NCI-H128 (cell line): ENCODE data around the gene ITPK1.

Experiments used
- DNase-seq: peaks from one replicate; lab custom pipeline; 2025; ENCODE audit not compliant: unreplicated experiment; lab: John Stamatoyannopoulos, UW

Gene ITPK1

DNA sequence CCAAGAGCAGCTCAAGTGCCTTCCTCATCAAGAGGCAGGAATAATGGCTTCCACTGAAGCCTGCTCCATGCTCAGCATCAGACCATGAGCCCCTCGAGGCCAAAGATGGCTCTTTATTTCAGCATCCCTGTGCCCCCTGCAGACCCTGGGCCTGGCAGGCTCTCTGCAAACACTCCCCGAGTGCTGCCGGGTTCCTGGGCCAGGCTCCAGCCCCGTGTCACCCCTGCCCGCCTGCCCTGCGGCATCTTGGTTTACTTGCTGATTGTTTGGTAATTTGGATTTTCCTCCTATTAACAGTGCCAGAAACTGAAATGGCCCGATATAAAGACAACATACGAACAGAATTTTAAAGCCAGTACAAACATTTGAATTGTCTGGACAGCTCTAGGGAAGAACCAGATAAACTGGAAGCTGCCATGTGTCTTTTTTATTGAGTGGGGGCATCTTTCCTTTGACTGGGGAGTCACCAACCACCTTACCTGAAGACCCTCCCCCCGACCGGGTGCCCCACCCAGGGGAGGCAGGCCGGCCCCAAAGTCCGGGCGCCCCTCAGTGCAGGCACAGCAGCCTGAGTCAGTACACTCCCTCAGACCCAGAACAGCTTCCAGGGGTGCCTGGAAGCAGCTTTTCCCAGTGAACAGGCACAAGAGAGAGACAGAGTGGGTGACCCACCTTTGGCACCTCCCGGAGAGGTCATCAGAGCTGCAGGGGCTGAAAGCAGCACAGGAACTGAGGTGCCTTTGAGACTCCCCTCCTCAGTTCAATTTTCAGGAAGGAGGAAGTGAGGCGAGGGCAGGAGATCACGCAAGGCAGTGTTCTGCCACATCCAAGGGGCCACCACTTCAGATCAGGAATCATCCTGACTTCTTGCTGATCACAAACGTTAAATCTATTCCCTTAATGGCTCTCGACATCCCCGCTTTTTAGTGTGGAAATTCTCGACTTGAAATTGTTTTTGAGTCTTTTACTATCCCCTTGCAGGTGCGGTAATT lies 30.6 kb downstream of the ITPK1 start:
- DNase-seq: no peak

DNA sequence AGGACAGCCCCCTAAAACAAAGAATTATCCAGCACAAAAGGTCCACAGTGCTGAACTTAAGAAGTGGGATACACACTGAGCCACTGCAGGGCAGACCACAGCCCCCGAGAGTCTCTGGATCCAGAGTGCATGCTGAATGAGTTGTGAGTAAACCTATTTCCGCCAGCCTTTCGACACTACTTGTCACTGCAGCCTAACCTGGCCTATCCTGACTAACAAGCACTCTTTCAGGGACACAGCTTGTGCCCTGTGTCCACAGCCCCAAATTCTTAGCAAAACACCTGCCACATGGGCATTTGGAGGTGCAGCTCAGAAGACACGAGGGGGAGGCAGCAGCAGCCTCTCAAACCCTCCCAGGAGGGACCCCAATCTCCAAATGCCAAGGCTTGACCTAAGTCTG lies 31.3 kb downstream of the ITPK1 start:
- DNase-seq: no peak

DNA sequence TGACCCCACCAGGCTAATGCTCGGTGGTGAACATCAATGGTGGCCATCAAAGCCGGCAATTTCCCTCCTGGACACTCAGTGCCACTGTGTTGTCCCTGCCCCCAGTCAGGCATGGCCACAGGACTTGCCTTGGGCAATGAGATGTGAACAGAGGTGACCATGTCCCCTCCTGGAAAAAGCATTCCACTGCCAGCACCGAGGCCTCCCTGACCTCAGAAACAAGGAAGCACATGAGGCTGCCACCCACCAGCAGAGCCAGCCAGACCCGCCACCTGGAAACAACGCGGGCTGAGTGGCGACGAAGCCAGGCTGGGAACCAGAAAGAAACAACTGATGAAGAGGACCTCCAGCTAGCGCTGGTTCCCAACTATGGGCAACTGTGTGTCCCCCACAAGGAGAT lies 31.8 kb downstream of the ITPK1 start:
- DNase-seq: no peak

DNA sequence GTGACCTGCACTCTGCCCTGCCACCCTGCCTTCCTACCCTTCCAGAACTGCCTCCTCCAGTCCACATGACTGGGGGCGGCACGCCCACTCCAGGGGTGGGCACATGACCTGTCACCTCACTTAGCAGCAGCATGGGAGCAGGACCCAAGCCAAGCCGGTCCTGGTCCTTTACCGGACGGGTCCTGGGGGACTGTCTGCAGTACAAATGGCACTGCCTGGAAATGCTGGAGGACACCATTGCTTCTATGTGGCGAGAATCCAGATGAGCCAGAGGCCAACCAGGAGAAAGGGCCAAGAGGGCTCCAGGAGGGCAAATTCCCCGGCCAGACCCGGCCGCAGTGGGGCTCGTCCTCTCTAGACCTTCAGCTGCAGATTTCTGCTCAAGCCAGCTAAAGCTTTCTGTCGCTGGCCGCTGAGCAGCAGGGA lies 33.1 kb downstream of the ITPK1 start:
- no peak for DNase-seq

- DNase-seq: no peak
Measured at GRCh38 chr14:93081876-93082570, 33.7 kb downstream of the ITPK1 start.

GRCh38 chr14:93079865-93080403 lies 35.8 kb downstream of the ITPK1 start:
- DNase-seq: no peak

- DNase-seq: no peak
Measured at GRCh38 chr14:93079321-93079720, 36.4 kb downstream of the ITPK1 start.

DNA sequence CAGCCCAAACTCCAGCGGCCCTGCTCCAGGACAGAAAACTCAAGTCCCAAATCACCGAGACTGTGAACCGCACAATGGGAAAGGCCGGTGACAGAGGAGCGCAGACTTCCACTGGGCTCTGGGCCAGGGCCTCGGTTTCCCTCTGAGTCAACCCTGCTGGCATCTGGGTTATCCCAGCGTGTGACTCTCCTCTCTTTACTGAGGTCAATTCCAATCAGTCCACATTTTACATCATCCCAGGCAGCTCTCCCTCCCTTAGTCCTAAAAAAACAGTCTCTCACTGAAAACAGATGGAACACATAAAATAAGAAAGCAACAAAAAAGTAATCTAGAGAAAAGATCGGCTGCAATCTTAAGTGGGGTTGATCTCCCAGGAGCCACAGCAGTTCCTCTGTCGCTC lies 36.9 kb downstream of the ITPK1 start:
- no peak for DNase-seq

GRCh38 chr14:93076755-93077154 lies 39.0 kb downstream of the ITPK1 start:
- DNase-seq: no peak

DNA sequence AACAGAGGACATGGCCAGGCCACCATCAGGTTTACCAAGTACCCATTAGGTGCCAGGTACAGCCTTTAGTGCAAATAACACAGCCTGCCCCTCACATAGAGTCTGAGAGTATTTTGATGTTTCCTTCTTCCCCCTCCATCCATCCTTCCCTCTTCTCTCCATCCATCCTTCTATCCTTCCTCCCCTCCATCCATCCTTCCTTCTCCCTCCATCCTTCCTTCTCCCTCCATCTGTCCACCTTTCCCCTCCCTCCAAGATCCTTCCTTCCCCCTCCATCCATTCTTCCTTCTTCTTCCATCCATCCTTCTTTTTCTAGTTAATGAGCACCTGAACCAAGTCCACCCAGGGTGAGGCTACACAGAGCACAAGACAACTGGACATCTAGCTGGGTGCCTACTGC lies 39.8 kb downstream of the ITPK1 start:
- no peak for DNase-seq

- no peak for DNase-seq
Measured at GRCh38 chr14:93073910-93074769, 41.6 kb downstream of the ITPK1 start.

DNA sequence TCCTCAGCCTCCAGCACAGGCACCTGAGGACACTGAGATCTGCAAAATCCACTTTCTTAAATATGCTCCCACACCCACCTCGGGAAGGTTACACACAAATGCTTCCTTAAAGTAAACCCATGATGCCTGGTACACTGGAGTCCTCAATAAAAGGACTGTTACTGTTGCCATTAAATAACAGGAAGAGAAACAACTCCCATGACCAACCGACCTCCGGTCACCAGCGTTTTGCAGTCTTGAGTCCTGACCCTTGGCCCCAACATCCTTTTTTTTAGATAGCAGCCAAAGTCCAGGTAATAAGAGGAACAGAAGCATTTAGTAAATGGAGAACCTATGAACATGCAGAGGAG lies 42.4 kb downstream of the ITPK1 start:
- DNase-seq: no peak

DNA sequence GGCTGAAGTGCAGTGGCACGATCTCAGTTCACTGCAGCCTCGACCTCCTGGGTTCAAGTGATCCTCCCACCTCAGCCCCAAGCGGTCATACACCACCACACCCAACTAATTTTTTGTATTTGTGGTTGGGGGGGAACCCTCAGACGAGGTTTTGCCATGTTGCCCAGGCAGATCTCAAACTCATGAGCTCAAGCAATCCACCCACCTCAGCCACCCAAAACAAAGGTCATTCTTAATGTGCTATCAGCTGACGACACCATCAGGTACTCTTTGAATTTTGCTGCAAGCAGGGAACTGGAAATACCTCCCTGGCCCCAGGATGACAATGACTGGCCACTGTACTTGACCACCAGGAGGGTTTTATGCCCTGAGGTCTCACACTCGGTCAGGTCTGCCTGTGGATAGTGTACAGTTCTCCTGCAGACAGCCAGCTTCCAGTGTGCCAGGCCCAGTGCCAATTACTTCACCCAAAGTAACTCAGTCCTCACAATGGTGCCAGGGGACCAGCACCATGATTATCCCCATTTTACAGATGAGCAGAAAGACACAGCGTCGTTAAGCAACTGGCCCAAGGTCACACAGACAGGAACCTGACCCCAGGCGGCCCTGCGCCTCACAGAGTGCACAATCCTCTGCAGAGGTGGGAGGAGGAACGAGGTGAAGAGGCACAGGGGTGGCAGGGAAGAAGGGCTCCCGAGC lies 42.9 kb downstream of the ITPK1 start:
- no peak for DNase-seq

DNA sequence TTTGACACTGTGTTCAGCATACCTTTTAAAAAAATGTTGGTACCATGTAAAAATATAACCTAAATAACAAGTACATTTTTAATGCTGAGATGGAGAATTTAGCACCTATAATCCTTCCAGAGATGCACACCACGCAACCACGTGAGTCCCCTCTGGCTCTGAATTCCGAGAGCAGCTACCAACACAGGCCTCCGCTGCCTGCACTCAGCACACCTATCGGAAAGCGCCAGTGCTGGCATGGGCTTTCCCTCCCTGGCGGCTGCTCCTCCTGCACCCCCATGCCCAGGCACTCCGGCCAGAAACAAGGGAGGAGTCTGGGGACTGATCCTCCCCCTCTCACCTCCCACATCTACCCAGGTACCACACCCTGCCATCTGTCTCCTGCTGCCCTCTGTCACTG lies 47.0 kb downstream of the ITPK1 start:
- DNase-seq: no peak

DNA sequence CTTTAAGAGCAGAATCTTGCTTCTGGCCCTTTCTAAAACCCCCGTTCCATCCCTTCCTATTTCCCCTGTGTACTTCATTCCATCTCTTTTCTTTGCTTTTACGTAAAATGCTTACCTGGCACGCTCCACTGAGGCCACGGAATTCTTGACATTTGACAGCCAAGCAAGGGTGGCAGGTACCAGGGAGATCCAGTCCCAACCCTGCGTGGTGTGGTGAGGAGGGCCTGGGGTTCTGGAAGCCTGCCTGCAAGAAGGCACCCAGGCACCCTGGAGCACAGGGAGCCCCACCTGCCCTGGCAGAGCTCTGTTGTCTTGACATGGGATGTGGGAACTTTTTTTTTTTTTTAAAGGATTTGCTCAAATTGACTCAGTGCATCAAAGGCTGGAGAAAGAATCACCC lies 48.6 kb downstream of the ITPK1 start:
- DNase-seq: no peak

GRCh38 chr14:93065272-93065730 lies 50.4 kb downstream of the ITPK1 start:
- DNase-seq: no peak

- no peak for DNase-seq
Measured at GRCh38 chr14:93064411-93065271, 51.1 kb downstream of the ITPK1 start.

GRCh38 chr14:93063393-93063792 lies 52.3 kb downstream of the ITPK1 start:
- DNase-seq: no peak

DNA sequence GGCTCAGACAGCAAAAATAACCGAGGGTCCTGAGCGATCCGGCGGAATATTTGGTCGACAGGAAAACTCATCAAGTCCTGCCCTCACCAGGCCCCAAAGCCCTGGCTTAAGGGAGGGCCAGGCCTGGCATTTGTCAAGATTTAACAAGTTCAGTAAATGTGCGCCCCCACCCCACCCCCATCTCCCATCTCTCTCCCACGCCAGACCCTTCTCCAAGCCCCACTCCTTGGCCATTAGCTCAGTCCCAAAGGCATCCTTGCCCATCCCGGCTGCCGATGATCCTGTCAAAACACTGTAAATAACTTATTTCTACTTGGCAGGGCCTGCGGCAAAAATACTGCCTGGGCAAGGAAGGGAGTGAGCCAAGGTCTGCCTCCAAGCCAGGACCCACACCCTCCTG lies 52.8 kb downstream of the ITPK1 start:
- no peak for DNase-seq
